Measurements from ENCODE around the gene DPYSL3. TPM values are rescaled to one million over a fixed set of nuclear protein-coding genes. Genes with fewer than 3 reads are reported as not detected.

DPYSL3 gene
- total RNA-seq, 4 donors from 2014 or later: 31.3 to 46.0 (median 35.1) TPM

DNA sequence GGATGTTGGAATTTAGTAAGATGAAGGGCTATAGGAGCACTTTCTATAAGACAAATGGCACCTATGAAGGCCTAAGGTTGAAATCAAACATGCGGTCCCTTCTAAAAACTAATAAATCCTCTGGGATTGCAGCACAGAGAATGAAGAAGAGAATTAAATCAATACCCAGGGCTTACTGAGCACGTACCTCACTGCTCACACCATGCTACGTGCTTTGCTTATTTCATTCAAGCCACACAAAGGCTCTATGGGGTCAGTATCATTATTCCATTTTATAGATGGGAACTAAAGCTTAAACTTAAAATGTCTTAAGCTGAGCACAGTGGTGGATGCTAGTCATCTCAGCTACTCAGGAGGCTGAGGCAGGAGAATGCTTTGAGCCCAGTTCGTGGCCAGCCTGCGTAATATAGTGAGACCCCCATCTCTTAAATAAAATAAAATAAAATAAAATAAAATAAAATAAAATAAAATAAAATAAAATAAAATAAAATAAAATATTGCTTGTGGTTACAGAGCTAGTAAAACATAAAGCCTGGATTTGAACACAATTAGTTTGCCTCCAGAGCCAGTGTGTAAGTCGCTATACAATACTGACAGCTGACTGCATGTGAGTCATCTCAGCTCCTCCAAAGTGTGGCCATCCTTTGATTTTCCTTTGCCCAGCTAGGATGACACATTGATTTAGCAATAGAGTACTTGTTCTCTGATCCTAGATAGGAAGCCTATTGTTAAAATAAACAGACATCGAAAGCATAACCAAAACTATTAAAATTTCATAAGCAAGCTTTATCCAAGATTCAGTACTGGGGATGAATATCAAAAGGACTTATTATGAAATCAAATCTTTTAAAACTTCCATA is 20.9 kb upstream of the DPYSL3 start:
- TF ChIP-seq CTCF (IDR thresholded peaks at IDR 0.05; ENCODE audit: low read depth): no peak

DNA sequence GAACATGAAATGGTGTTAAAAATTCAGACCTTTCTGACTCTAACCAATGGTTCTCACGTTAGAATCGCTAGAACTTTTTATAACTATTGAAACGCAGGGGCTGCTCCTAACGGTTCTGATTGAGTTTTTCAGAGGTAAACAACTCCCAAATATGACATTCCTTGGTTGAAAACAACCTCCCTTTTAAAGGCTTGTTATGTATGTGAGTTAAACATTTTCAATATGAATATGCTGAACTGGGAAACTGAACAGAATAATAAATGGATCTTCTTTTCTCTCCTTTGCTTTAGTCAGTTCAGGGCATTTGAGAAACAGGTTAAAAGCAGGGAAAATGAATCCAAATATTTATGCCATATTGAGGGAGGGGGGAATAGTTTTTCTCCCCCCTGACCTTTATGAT is 13.2 kb upstream of the DPYSL3 start:
- TF ChIP-seq CTCF (IDR thresholded peaks at IDR 0.05; ENCODE audit: low read depth): no peak

GRCh38 chr5:147522435-147522834 is 12.6 kb upstream of the DPYSL3 start:
- no peak for TF ChIP-seq CTCF (IDR thresholded peaks at IDR 0.05; ENCODE audit: low read depth)

- TF ChIP-seq CTCF (IDR thresholded peaks at IDR 0.05; ENCODE audit: low read depth): no peak
Measured at GRCh38 chr5:147520450-147520849, 10.6 kb upstream of the DPYSL3 start.

DNA sequence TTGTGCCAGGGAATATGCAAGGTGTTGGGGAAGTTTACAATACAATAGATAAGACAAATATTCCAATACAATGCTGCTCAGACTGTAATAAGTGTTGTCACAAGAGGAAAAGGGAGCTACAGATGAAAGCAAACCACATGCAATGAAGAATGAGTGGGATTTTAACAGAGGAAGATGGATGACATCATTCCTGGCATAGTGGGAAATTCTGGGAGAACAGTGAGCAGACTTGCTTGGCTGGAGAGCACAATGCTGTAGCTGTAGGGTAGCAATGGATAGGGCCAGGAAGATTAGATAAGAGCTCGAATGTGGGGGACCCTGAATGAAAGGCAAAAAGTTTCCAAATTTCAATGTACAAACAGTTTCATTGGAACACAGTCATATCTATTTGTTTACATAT is 9.5 kb upstream of the DPYSL3 start:
- TF ChIP-seq CTCF (IDR thresholded peaks at IDR 0.05; ENCODE audit: low read depth): no peak

- no peak for TF ChIP-seq CTCF (IDR thresholded peaks at IDR 0.05; ENCODE audit: low read depth)
Measured at GRCh38 chr5:147517383-147517782, 7.5 kb upstream of the DPYSL3 start.

- TF ChIP-seq CTCF (IDR thresholded peaks at IDR 0.05; ENCODE audit: low read depth): no peak
Measured at GRCh38 chr5:147515269-147515668, 5.4 kb upstream of the DPYSL3 start.
